BLaER1 (cell line): ENCODE results near the gene SLC22A31.
"Not testable (repeated sequence)": the region's sequence is repeated elsewhere in the genome, so short reads cannot be mapped to it uniquely, and the experiment has no call there.

Source experiments
- H3K27ac ChIP-seq: shearing (Covaris generic); formaldehyde crosslinking; 2 replicates; pipeline ENCODE4 v1.8.1; 2022
- H3K27me3 ChIP-seq: shearing (Covaris generic); formaldehyde crosslinking; 2 replicates; pipeline ENCODE4 v1.8.1; 2022
- H3K36me3 ChIP-seq: shearing (Covaris generic); formaldehyde crosslinking; 2 replicates; pipeline ENCODE4 v1.8.1; 2022
- H3K4me1 ChIP-seq: shearing (Covaris generic); formaldehyde crosslinking; 2 replicates; pipeline ENCODE4 v1.8.1; 2022
- H3K4me2 ChIP-seq: shearing (Covaris generic); formaldehyde crosslinking; 2 replicates; pipeline ENCODE4 v1.8.1; 2022
- H3K4me3 ChIP-seq: shearing (Covaris generic); formaldehyde crosslinking; 2 replicates; pipeline ENCODE4 v1.8.1; 2022
- H3K9ac ChIP-seq: shearing (Covaris generic); formaldehyde crosslinking; 2 replicates; pipeline ENCODE4 v1.8.1; 2022
- H3K9me3 ChIP-seq: shearing (Covaris generic); formaldehyde crosslinking; 2 replicates; pipeline ENCODE4 v1.8.1; 2022
- H4K20me1 ChIP-seq: shearing (Covaris generic); formaldehyde crosslinking; 2 replicates; pipeline ENCODE4 v1.8.1; 2022
- Cebpa-rat ChIP-seq: shearing (Covaris generic); IDR thresholded peaks from 2 replicates; pipeline ENCODE4 v1.8.1; 2022

The SLC22A31 gene

DNA sequence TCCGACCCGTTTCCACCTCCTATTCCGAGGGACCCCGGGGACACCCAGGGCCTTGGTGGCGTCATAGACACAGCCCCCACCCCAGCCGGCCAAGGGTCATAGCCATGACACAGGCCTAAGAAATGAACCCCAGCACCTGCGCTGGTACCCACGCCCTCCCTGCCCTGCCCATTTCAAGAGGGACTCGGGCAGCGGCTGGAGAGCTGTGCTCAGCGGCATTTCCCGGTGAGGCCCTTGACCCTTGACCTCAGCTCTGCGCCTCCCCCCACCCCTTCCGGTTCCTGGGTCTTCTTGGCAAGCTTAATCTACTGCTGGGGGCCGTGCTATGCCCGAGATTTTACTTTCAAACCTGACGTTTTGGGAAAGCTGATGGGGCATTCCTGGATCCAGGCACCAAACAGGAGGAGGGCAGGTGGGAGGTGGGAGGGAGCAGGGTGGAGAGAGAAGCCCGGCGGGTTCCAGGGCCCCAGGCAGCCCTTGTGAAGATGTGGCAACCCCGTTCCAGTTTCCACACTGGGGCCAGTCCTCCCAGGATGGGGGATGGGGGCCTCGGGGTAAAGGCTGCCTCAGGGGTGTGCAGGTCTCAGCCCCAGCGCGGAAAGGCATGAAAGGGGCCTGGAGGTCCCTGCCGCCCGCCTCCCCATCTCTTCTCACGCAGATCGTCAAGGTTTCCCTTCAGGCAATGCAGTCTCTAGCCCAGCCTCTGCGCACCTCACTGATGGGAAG lies at the start of gene SLC22A31:
SLC22A31 (minus strand) TSS at position 414 of the 726 bp plus-strand sequence; CDS start at position 378, 36 bp downstream.
- Histone ChIP-seq H3K9me3 (peaks cover 9% of the 10 kb centered on the region), H4K20me1 (no peaks in the 10 kb centered on the region), H3K4me3 (no peak within 1 kb of the TSS), H3K4me2 (peak within 1 kb of the TSS; percentile 53), H3K9ac (no peak within 1 kb of the TSS), H3K4me1 (0 out of 2 replicates have a peak, but pooled peaks cover 9% of the 10 kb centered on the region), H3K27me3 (peaks cover 42% of the 10 kb centered on the region), H3K27ac (no peak within 1 kb of the TSS), H3K36me3 (no peaks in the 10 kb centered on the region)
- no peak for TF ChIP-seq Cebpa-rat

DNA sequence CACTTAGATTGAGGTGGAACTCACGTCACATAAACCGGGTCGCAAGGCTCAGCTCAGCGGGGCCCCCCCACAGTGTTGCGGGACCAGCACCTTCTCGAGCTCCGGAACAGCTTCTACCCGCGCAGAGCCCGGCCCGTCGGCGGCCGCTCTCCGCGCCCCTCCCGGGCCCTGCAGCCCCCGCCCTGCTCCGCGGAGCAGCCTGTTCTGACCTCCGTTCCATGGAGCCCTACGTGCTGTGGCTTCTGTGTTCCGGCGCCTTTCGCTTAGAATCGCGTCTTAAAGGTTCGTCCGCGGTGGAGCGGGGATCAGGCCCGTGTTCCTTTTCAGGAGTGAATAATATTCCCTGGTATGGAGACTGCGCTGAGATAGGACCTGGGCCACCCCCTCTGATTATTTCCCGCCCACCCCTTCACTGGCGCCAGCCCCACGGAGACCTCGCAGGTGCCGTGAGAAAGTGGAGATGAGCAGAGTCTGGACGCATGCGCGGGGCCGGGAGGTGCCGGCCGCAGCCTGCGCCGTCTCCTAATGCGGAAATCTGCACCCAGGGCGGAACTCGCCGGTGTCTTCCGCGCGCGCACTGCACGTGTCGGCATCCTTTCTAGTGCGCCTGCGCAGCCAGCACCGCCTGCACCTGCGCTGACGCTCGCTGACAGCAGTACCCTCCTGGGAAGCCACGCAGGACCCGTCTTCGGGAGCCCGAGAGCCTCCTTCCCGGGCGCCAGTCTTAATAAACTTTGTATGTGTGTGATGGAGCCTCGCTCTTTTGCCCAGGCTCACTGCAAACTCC lies 48.1 kb upstream of the SLC22A31 start:
- Histone ChIP-seq H3K4me2 (peak overlapping the region; percentile 75), H4K20me1 (no peaks in the 10 kb centered on the region), H3K27me3 (no peaks in the 10 kb centered on the region), H3K4me1 (peaks cover 13% of the 10 kb centered on the region), H3K9ac (no peak overlapping the region), H3K36me3 (no peaks in the 10 kb centered on the region), H3K4me3 (peak overlapping the region; percentile 67), H3K27ac (no peak overlapping the region), H3K9me3 (peaks cover 30% of the 10 kb centered on the region)
- TF ChIP-seq Cebpa-rat, result no peak

DNA sequence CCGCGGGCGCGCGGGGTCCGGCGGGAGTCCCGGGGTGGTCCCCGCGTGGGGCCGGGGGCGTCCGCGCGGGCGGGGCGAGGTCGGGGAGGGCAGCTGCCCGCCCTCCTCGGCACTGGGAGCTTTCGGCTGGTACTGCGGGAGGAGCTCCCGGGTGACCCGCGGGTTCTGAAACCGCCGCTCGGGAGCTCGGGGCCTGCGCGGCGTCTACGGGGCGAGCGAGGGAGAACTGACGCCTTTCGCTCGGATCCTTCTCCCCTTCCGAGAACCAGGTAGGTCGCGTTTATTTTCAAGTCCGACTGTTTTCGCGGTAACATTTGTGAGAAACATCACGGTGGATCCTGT lies 47.4 kb upstream of the SLC22A31 start:
- H3K4me3 ChIP-seq, result peak overlapping the region; percentile 67
- H3K4me1 ChIP-seq, result peaks cover 19% of the 10 kb centered on the region
- H3K27me3 ChIP-seq, H4K20me1 ChIP-seq, H3K36me3 ChIP-seq, H3K27ac ChIP-seq: not testable (repeated sequence)
- peak overlapping the region; percentile 75 for H3K4me2 ChIP-seq
- H3K9ac ChIP-seq, result peak overlapping the region; percentile 41; the same call in 1 of the 2 replicates
- H3K9me3 ChIP-seq, result peaks cover 30% of the 10 kb centered on the region

- Histone ChIP-seq H3K4me3 (peak overlapping the region; percentile 67), H3K4me2 (peak overlapping the region; percentile 83), H3K9ac (peak overlapping the region; percentile 65)
Measured at GRCh38 chr16:89246903-89247733, 46.8 kb upstream of the SLC22A31 start.

DNA sequence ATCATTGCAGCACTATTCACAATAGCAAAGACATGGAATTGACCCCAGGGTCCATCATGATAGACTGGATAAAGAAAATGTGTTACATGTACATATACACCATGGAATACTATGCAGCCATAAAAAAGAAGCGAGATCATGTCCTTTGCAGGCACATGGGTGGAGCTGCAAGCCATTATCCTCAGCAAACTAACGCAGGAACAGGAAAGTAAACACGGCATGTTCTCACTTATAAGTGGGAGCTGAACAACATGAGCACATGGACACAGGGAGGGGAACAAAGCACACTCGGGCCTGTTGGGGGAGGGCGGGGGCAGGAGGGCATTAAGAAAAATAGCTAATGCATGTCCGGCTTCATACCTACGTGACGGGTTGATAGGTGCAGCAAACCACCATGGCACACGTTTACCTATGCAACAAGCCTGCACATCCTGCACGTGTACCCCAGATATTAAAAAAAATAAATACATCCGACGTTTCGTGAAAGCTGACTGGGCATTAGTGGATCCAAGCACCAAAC lies 46.1 kb upstream of the SLC22A31 start:
- no peak for TF ChIP-seq Cebpa-rat
- Histone ChIP-seq H3K4me1 (peaks cover 32% of the 10 kb centered on the region), H3K9me3 (peaks cover 30% of the 10 kb centered on the region), H3K4me2 (peak overlapping the region; percentile 83), H3K27ac (0 out of 2 replicates have a peak overlapping the region, but pooled peaks have one; percentile 53), H4K20me1 (no peaks in the 10 kb centered on the region), H3K36me3 (no peaks in the 10 kb centered on the region), H3K9ac (peak overlapping the region; percentile 65), H3K27me3 (no peaks in the 10 kb centered on the region), H3K4me3 (peak overlapping the region; percentile 67)

More at GRCh38 chr16:89246903-89247733, 46.8 kb upstream of the SLC22A31 start:
- H4K20me1 ChIP-seq, result no peaks in the 10 kb centered on the region
- peaks cover 25% of the 10 kb centered on the region for H3K4me1 ChIP-seq
- TF ChIP-seq Cebpa-rat, result no peak
- no peaks in the 10 kb centered on the region for H3K27me3 ChIP-seq
- no peaks in the 10 kb centered on the region for H3K36me3 ChIP-seq
- H3K27ac ChIP-seq, result 0 out of 2 replicates have a peak overlapping the region, but pooled peaks have one; percentile 53
- H3K9me3 ChIP-seq, result peaks cover 30% of the 10 kb centered on the region

DNA sequence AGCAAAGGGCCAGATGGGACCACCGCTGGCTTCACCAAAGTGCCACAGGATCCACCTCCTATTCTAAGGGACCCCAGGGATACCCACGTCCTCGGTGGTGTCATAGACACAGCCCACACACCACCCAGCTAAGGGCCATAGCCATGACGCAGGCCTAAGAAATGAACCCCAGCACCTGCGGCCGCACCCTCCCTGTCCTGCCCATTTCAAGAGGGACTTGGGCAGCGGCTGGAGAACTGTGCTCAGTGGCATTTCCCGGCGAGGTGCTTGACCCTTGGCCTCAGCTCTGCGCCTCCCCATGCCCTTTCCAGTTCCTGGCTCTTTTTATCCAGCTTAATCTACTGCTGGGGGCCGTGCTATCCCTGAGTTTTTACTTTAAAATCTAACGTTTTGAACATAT lies 44.4 kb upstream of the SLC22A31 start:
- TF ChIP-seq Cebpa-rat, result no peak
- H3K4me1 ChIP-seq, result peaks cover 41% of the 10 kb centered on the region
- H3K4me2 ChIP-seq, result no peak overlapping the region

GRCh38 chr16:89244264-89244663 lies 43.9 kb upstream of the SLC22A31 start:
- not testable (repeated sequence) for H3K9ac ChIP-seq, H4K20me1 ChIP-seq, H3K4me3 ChIP-seq, H3K27me3 ChIP-seq, H3K4me2 ChIP-seq, H3K36me3 ChIP-seq, H3K27ac ChIP-seq
- Histone ChIP-seq H3K9me3 (peaks cover 13% of the 10 kb centered on the region), H3K4me1 (peaks cover 43% of the 10 kb centered on the region)

More for the DNA sequence above, 44.4 kb upstream of the SLC22A31 start:
- peaks cover 18% of the 10 kb centered on the region for H3K9me3 ChIP-seq
- no peak overlapping the region for H3K4me3 ChIP-seq
- H3K9ac ChIP-seq, result no peak overlapping the region
- no peaks in the 10 kb centered on the region for H3K36me3 ChIP-seq
- H3K27ac ChIP-seq, result no peak overlapping the region
- H3K27me3 ChIP-seq, result no peaks in the 10 kb centered on the region
- H4K20me1 ChIP-seq, result no peaks in the 10 kb centered on the region

GRCh38 chr16:89243664-89244063 lies 43.3 kb upstream of the SLC22A31 start:
- no peak for TF ChIP-seq Cebpa-rat
- Histone ChIP-seq H3K27ac (peak overlapping the region; percentile 52), H3K9ac (no peak overlapping the region), H3K4me2 (peak overlapping the region; percentile 52; the same call in 1 of the 2 replicates), H3K4me1 (peaks cover 43% of the 10 kb centered on the region), H3K27me3 (no peaks in the 10 kb centered on the region), H4K20me1 (no peaks in the 10 kb centered on the region), H3K9me3 (peaks cover 7% of the 10 kb centered on the region), H3K4me3 (no peak overlapping the region), H3K36me3 (no peaks in the 10 kb centered on the region)

DNA sequence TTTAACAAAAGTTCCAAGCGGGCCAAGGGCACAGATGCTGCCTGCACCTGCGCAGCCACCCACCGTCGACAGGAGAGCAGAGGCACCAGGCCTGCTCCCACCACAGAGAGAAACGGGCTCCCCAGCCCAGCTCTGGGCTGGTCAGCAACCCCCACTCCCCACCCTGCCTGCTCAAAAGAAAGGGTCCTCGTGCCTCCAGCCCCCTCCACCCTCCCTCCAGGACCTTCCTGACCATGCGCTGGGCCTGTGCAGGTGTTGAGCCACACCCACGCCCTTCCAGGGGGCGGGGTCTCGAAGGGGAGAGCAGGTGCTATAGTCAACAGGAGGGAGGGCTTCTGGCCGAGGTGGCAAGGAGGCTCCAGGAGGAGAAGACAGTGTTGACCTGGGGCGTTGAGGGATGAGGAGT lies 42.5 kb upstream of the SLC22A31 start:
- no peak for TF ChIP-seq Cebpa-rat

More for the DNA sequence above, 42.5 kb upstream of the SLC22A31 start:
- Histone ChIP-seq H3K4me3 (no peak overlapping the region), H3K4me1 (peaks cover 43% of the 10 kb centered on the region), H3K27ac (peak overlapping the region; percentile 52; the same call in 1 of the 2 replicates), H3K4me2 (peak overlapping the region; percentile 52), H3K9me3 (no peaks in the 10 kb centered on the region), H3K36me3 (no peaks in the 10 kb centered on the region), H3K27me3 (no peaks in the 10 kb centered on the region), H3K9ac (no peak overlapping the region), H4K20me1 (no peaks in the 10 kb centered on the region)
